Vagina (tissue), 2 donors: ENCODE measurements around the gene SHISA9. TPM values are rescaled to one million over a fixed set of nuclear protein-coding genes. Genes with fewer than 3 reads are reported as not detected.

Experiments
- DNase-seq, 2 donors: peaks; one replicate each; pipeline ENCODE4 v3.0.0-alpha.2; 2017; ENCODE audit errors: extremely low spot score in 2 of 2
- H3K27ac ChIP-seq: fragments of 200-600 bp; sonication (generic); one replicate; pipeline ENCODE4 v1.5.1; 2019
- H3K27me3 ChIP-seq: fragments of 200-600 bp; sonication (generic); one replicate; pipeline ENCODE4 v1.5.1; 2019
- H3K36me3 ChIP-seq, 2 donors: fragments of 200-600 bp; sonication (generic); one replicate each; pipeline ENCODE4 v1.5.1; 2017 to 2019
- H3K4me1 ChIP-seq: fragments of 200-600 bp; sonication (generic); one replicate; pipeline ENCODE4 v1.5.1; 2019
- H3K4me3 ChIP-seq, 2 donors: fragments of 200-600 bp; sonication (generic); 1 replicate in 1 of 2; 2 replicates in 1 of 2; pipeline ENCODE4 v1.5.1; 2016 to 2019
- H3K9me3 ChIP-seq: fragments of 200-600 bp; sonication (generic); one replicate; pipeline ENCODE4 v1.5.1; 2019
- POLR2A ChIP-seq, 2 donors: fragments of 450-650 bp; IDR thresholded peaks; one replicate each; pipeline ENCODE4 v1.6.1; 2017; ENCODE audit warnings: antibody characterized with exemption in 2 of 2, mild to moderate bottlenecking in 2 of 2, moderate library complexity in 2 of 2
- POLR2AphosphoS5 ChIP-seq, 2 donors: sonication (generic); formaldehyde crosslinking; IDR thresholded peaks; one replicate each; pipeline ENCODE4 v1.9.0; 2017; ENCODE audit warnings: antibody characterized with exemption in 2 of 2, mild to moderate bottlenecking in 2 of 2, low read depth in 1 of 2; ENCODE audit not compliant: insufficient read depth in 1 of 2
- intact Hi-C: fragments of 100-400 bp; cut with DNase I; formaldehyde crosslinking; loops from one replicate; pipeline ENCODE4 v1.15.1; 2023
- total RNA-seq: library from RNA; depleted of rRNA; stranded (reverse); fragments of >200 nt; gene quantifications from one replicate; pipeline ENCODE4 v1.2.3, GENCODE V29; 2016
- TF ChIP-seq, protein P1 (sequence below), 3 experiments: fragments of 450-650 bp in 2 of 3; fragments of 200-600 bp in 1 of 3; sonication (generic) in 1 of 3; IDR thresholded peaks; one replicate each; pipeline ENCODE4 v1.5.1; 2017 to 2019; ENCODE audit warnings: antibody characterized with exemption in 3 of 3, mild to moderate bottlenecking in 2 of 3, moderate library complexity in 2 of 3

SHISA9 gene
- total RNA-seq, 1 donor from 2014 or later = 0.49 TPM

GRCh38 chr16:13189250-13189649 lies 287.9 kb downstream of the SHISA9 start:
- H3K4me3 ChIP-seq = no peak overlapping the region
- no peaks in the 10 kb centered on the region for H3K27me3 ChIP-seq
- H3K4me1 ChIP-seq = no peaks in the 10 kb centered on the region
- no peak overlapping the region for H3K27ac ChIP-seq
- intact Hi-C loops = no loop called here
- TF ChIP-seq, protein P1, sequence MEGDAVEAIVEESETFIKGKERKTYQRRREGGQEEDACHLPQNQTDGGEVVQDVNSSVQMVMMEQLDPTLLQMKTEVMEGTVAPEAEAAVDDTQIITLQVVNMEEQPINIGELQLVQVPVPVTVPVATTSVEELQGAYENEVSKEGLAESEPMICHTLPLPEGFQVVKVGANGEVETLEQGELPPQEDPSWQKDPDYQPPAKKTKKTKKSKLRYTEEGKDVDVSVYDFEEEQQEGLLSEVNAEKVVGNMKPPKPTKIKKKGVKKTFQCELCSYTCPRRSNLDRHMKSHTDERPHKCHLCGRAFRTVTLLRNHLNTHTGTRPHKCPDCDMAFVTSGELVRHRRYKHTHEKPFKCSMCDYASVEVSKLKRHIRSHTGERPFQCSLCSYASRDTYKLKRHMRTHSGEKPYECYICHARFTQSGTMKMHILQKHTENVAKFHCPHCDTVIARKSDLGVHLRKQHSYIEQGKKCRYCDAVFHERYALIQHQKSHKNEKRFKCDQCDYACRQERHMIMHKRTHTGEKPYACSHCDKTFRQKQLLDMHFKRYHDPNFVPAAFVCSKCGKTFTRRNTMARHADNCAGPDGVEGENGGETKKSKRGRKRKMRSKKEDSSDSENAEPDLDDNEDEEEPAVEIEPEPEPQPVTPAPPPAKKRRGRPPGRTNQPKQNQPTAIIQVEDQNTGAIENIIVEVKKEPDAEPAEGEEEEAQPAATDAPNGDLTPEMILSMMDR (IDR thresholded peaks at IDR 0.05) = no peak
- no peak for TF ChIP-seq POLR2AphosphoS5 (IDR thresholded peaks at IDR 0.05; ENCODE audit: insufficient read depth in 1 of 2, low read depth in 1 of 2)
- TF ChIP-seq POLR2A (IDR thresholded peaks at IDR 0.05) = no peak
- H3K36me3 ChIP-seq = no peaks in the 10 kb centered on the region
- no peaks in the 10 kb centered on the region for H3K9me3 ChIP-seq
- DNase-seq = no peak

DNA sequence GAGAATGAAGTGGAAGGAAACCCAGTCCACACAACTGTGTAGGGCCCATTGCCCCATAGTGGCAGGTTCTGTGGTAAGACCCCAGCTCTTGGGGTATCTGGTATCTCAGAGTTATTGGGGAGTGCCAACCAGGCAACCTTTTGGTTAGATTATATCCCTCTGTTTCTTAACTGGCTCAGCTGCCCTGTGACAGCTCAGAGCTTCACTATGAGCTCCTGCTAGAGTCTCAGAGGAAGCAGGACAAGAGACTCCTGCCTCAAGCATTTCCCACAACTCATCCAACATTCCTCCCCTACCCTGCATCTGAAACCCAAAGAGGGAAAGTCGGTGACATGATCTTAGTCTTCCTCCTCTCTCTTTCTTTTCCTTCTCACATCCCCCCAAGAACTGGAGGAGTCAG lies 292.3 kb downstream of the SHISA9 start:
- DNase-seq = no peak
- Histone ChIP-seq H3K27me3 (no peaks in the 10 kb centered on the region), H3K36me3 (no peaks in the 10 kb centered on the region), H3K4me3 (no peak overlapping the region), H3K9me3 (no peaks in the 10 kb centered on the region), H3K4me1 (no peaks in the 10 kb centered on the region), H3K27ac (no peak overlapping the region)
- intact Hi-C loops = no loop called here
- no peak for TF ChIP-seq POLR2AphosphoS5 (IDR thresholded peaks at IDR 0.05; ENCODE audit: insufficient read depth in 1 of 2, low read depth in 1 of 2)
- TF ChIP-seq, protein P1 (IDR thresholded peaks at IDR 0.05) = no peak
- no peak for TF ChIP-seq POLR2A (IDR thresholded peaks at IDR 0.05)

DNA sequence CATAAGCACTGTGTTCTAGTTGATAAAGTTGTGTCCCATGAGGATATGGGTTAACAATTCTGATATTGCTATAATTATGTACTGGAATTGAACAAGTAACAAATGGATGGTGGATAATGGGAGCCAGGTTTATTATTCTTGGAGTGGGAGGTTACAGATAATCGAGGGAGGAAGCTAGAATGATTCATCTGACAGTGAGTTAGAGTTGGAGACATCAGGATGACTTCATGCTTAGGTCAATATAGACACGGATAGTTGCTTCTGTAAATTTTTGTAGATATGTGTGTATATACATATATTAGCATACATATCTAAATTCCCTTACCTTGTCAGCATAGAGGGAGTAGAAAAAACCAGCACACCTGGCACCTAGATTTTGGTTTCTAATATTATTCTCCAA lies 293.4 kb downstream of the SHISA9 start:
- H3K4me1 ChIP-seq = no peaks in the 10 kb centered on the region
- H3K27me3 ChIP-seq = no peaks in the 10 kb centered on the region
- no peaks in the 10 kb centered on the region for H3K36me3 ChIP-seq
- TF ChIP-seq, protein P1 (IDR thresholded peaks at IDR 0.05) = no peak
- TF ChIP-seq POLR2A (IDR thresholded peaks at IDR 0.05) (no peak), POLR2AphosphoS5 (IDR thresholded peaks at IDR 0.05; ENCODE audit: insufficient read depth in 1 of 2, low read depth in 1 of 2) (no peak)
- intact Hi-C loops = no loop called here
- no peak for DNase-seq
- H3K27ac ChIP-seq = no peak overlapping the region
- H3K9me3 ChIP-seq = no peaks in the 10 kb centered on the region
- no peak overlapping the region for H3K4me3 ChIP-seq

DNA sequence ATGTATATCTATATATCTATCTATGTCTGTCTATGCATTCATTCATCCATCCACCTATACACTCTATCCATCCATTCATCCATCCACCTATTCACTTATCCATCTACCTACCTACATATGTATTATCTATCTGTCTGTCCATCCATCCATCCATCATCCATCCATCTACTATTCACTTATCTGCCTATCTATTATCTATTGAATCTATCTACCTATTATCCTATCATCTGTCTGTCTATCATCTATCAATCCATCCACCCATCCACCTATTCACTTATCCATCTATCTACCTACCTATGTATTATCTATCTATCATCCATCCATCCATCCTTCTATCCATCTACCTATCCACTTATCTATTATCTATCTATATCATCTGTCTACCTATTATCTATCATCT lies 302.3 kb downstream of the SHISA9 start:
- H3K4me1 ChIP-seq = no peaks in the 10 kb centered on the region
- TF ChIP-seq POLR2A (IDR thresholded peaks at IDR 0.05) = no peak
- TF ChIP-seq, protein P1 (IDR thresholded peaks at IDR 0.05) = no peak
- TF ChIP-seq POLR2AphosphoS5 (IDR thresholded peaks at IDR 0.05; ENCODE audit: insufficient read depth in 1 of 2, low read depth in 1 of 2) = no peak
- DNase-seq = no peak
- H3K9me3 ChIP-seq = no peaks in the 10 kb centered on the region
- H3K27me3 ChIP-seq = no peaks in the 10 kb centered on the region
- H3K36me3 ChIP-seq = no peaks in the 10 kb centered on the region
- no peak overlapping the region for H3K27ac ChIP-seq
- intact Hi-C loops = no loop called here
- no peak overlapping the region for H3K4me3 ChIP-seq

- no peaks in the 10 kb centered on the region for H3K36me3 ChIP-seq
- H3K27ac ChIP-seq = no peak overlapping the region
- no peaks in the 10 kb centered on the region for H3K4me1 ChIP-seq
- H3K27me3 ChIP-seq = no peaks in the 10 kb centered on the region
- intact Hi-C loops = no loop called here
- H3K9me3 ChIP-seq = no peaks in the 10 kb centered on the region
- TF ChIP-seq, protein P1 (IDR thresholded peaks at IDR 0.05) = no peak
- TF ChIP-seq POLR2A (IDR thresholded peaks at IDR 0.05) (no peak), POLR2AphosphoS5 (IDR thresholded peaks at IDR 0.05; ENCODE audit: insufficient read depth in 1 of 2, low read depth in 1 of 2) (no peak)
- DNase-seq = no peak
- H3K4me3 ChIP-seq = no peak overlapping the region
These were observed 304.0 kb downstream of the SHISA9 start for GRCh38 chr16:13205352-13205751.
